ENCODE results near the gene OBP2A. TPM values are rescaled to one million over a fixed set of nuclear protein-coding genes. Genes with fewer than 3 reads are reported as not detected.
"Not testable (repeated sequence)": the region's sequence is repeated elsewhere in the genome, so short reads cannot be mapped to it uniquely, and the experiment has no call there.

Gene OBP2A
- total and polyA plus RNA-seq, 4 donors = not detected

GRCh38 chr9:135508211-135508820 lies 37.6 kb upstream of the OBP2A start:
- 81 to 84% methylated on average over 9 of the region's 9 CpGs for WGBS, 2 donors
- intact Hi-C loops (cut with DNase I) = no loop called here
- H3K27me3 ChIP-seq (ENCODE audit: control insufficient read depth in 1 of 2, insufficient read depth in 2 of 2, low read length in 1 of 2) = no peaks in the 10 kb centered on the region
- ATAC-seq (ENCODE audit: low FRiP score) = no peak
- peaks cover 6% of the 10 kb centered on the region for H3K9me3 ChIP-seq (ENCODE audit: control insufficient read depth, low read length)
- no peak overlapping the region for H3K4me3 ChIP-seq (ENCODE audit: low read length in 2 of 2)
- H3K36me3 ChIP-seq (ENCODE audit: control insufficient read depth in 1 of 2, insufficient read depth in 2 of 2, low read length in 1 of 2) = peaks cover 0 to 5% of the 10 kb centered on the region in 2 donors
- H3K27ac ChIP-seq (ENCODE audit: low read depth in 1 of 2, low read length in 2 of 2) = no peak overlapping the region
- no peak for DNase-seq
- no peaks in the 10 kb centered on the region for H3K4me1 ChIP-seq (ENCODE audit: control insufficient read depth in 1 of 2, insufficient read depth in 2 of 2, low read length in 2 of 2)

DNA sequence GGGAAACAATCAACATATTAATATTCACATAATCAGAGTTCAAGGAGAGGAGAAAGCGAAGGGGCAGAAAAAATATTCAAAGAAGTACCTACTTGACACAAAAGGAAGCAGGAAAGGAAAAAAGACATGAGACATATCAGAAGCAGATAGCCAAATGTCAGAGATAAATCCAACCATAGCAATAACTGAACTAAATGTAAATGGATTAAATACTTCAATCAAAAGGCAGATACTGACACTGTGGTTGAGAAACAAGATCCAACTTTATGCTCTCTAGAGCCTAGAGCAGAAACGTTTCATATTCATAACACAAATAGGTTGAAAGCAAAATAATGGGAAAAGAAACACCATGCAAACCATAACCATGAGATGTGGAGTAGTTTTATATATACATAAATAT lies 36.5 kb upstream of the OBP2A start:
- Histone ChIP-seq H3K4me1 (ENCODE audit: control insufficient read depth in 1 of 2, insufficient read depth in 2 of 2, low read length in 2 of 2) (no peaks in the 10 kb centered on the region), H3K27me3 (ENCODE audit: control insufficient read depth in 1 of 2, insufficient read depth in 2 of 2, low read length in 1 of 2) (no peaks in the 10 kb centered on the region), H3K27ac (ENCODE audit: low read depth in 1 of 2, low read length in 2 of 2) (no peak overlapping the region), H3K36me3 (ENCODE audit: control insufficient read depth in 1 of 2, insufficient read depth in 2 of 2, low read length in 1 of 2) (no peaks in the 10 kb centered on the region), H3K4me3 (ENCODE audit: low read length in 2 of 2) (no peak overlapping the region), H3K9me3 (ENCODE audit: control insufficient read depth, low read length) (peaks cover 6% of the 10 kb centered on the region)
- 82 to 87% methylated on average over 2 of the region's 2 CpGs for WGBS, 2 donors
- ATAC-seq (ENCODE audit: low FRiP score) = no peak
- intact Hi-C loops (cut with DNase I) = no loop called here
- DNase-seq = no peak

DNA sequence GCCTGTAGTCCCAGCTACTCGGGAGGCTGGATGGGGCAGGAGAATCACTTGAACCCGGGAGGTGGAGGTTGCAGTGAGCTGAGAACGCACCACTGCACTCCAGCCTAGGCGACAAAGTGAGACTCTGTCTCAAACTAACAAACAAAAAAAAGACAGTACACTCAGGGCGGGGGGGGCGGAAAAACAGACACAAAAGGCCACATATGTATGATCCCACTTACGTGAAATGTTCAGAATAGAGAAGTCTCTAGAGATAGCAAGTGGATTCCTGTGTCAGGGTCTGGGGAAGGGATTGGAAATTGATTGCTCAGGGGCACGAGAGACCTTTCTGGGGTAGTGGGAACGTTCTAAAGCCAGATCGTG lies 33.7 kb upstream of the OBP2A start:
- DNase-seq (no peak), ATAC-seq (ENCODE audit: low FRiP score) (no peak)
- Histone ChIP-seq H3K27ac (ENCODE audit: low read depth in 1 of 2, low read length in 2 of 2) (no peak overlapping the region), H3K36me3 (ENCODE audit: control insufficient read depth in 1 of 2, insufficient read depth in 2 of 2, low read length in 1 of 2) (no peaks in the 10 kb centered on the region), H3K9me3 (ENCODE audit: control insufficient read depth, low read length) (peaks cover 6% of the 10 kb centered on the region), H3K27me3 (ENCODE audit: control insufficient read depth in 1 of 2, insufficient read depth in 2 of 2, low read length in 1 of 2) (no peaks in the 10 kb centered on the region), H3K4me3 (ENCODE audit: low read length in 2 of 2) (no peak overlapping the region), H3K4me1 (ENCODE audit: control insufficient read depth in 1 of 2, insufficient read depth in 2 of 2, low read length in 2 of 2) (no peaks in the 10 kb centered on the region)
- intact Hi-C loops (cut with DNase I) = no loop called here
- 75% methylated on average over 10 of the region's 10 CpGs for WGBS, 2 donors

- Histone ChIP-seq H3K27ac (ENCODE audit: low read depth in 1 of 2, low read length in 2 of 2) (no peak overlapping the region), H3K4me3 (ENCODE audit: low read length in 2 of 2) (no peak overlapping the region), H3K4me1 (ENCODE audit: control insufficient read depth in 1 of 2, insufficient read depth in 2 of 2, low read length in 2 of 2) (no peaks in the 10 kb centered on the region), H3K36me3 (ENCODE audit: control insufficient read depth in 1 of 2, insufficient read depth in 2 of 2, low read length in 1 of 2) (no peaks in the 10 kb centered on the region), H3K9me3 (ENCODE audit: control insufficient read depth, low read length) (peaks cover 6% of the 10 kb centered on the region), H3K27me3 (ENCODE audit: control insufficient read depth in 1 of 2, insufficient read depth in 2 of 2, low read length in 1 of 2) (no peaks in the 10 kb centered on the region)
- no peak for ATAC-seq (ENCODE audit: low FRiP score)
- intact Hi-C loops (cut with DNase I) = no loop called here
- WGBS, 2 donors = 31 to 35% methylated on average over 7 of the region's 7 CpGs
- DNase-seq = no peak
These were observed 33.0 kb upstream of the OBP2A start for GRCh38 chr9:135512904-135513303.

GRCh38 chr9:135513351-135513846 lies 32.5 kb upstream of the OBP2A start:
- no peak overlapping the region for H3K4me3 ChIP-seq (ENCODE audit: low read length in 2 of 2)
- DNase-seq = no peak
- peaks cover 5% of the 10 kb centered on the region for H3K9me3 ChIP-seq (ENCODE audit: control insufficient read depth, low read length)
- H3K36me3 ChIP-seq (ENCODE audit: control insufficient read depth in 1 of 2, insufficient read depth in 2 of 2, low read length in 1 of 2) = no peaks in the 10 kb centered on the region
- no peaks in the 10 kb centered on the region for H3K27me3 ChIP-seq (ENCODE audit: control insufficient read depth in 1 of 2, insufficient read depth in 2 of 2, low read length in 1 of 2)
- no peak overlapping the region for H3K27ac ChIP-seq (ENCODE audit: low read depth in 1 of 2, low read length in 2 of 2)
- intact Hi-C loops (cut with DNase I) = no loop called here
- 77 to 84% methylated on average over 19 of the region's 19 CpGs for WGBS, 2 donors
- H3K4me1 ChIP-seq (ENCODE audit: control insufficient read depth in 1 of 2, insufficient read depth in 2 of 2, low read length in 2 of 2) = no peaks in the 10 kb centered on the region
- ATAC-seq (ENCODE audit: low FRiP score) = peak; percentile 50

DNA sequence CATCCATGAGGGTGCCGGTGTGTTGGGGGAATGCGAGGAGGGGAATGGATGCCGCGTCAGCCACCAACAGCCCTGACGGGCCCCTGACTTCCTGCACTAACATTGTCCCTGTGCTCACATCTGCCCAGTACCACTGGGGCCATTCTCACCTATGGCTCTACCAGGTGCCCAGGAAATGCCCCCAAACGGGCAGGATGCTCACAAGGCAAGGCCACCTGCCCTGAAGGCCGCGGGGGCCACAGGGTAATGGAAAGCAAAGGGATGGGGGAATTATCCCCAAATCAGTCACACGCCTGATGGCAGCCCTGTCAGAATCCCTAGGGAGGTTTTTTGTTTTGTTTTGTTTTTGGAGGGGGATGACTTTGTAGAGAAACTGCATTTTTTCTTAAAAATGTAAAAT lies 32.0 kb upstream of the OBP2A start:
- H3K9me3 ChIP-seq (ENCODE audit: control insufficient read depth, low read length); H3K27me3 ChIP-seq (ENCODE audit: control insufficient read depth in 1 of 2, insufficient read depth in 2 of 2, low read length in 1 of 2); H3K36me3 ChIP-seq (ENCODE audit: control insufficient read depth in 1 of 2, insufficient read depth in 2 of 2, low read length in 1 of 2); H3K4me1 ChIP-seq (ENCODE audit: control insufficient read depth in 1 of 2, insufficient read depth in 2 of 2, low read length in 2 of 2); ATAC-seq (ENCODE audit: low FRiP score); DNase-seq; intact Hi-C loops (cut with DNase I); H3K27ac ChIP-seq (ENCODE audit: low read depth in 1 of 2, low read length in 2 of 2); H3K4me3 ChIP-seq (ENCODE audit: low read length in 2 of 2): not testable (repeated sequence)
- 76 to 81% methylated on average over 9 of the region's 9 CpGs for WGBS, 2 donors

- WGBS, 2 donors = 79 to 80% methylated on average over 14 to 17 of the region's 17 CpGs
- intact Hi-C loops (cut with DNase I) = no loop called here
- Histone ChIP-seq H3K4me3 (ENCODE audit: low read length in 2 of 2) (no peak overlapping the region), H3K4me1 (ENCODE audit: control insufficient read depth in 1 of 2, insufficient read depth in 2 of 2, low read length in 2 of 2) (no peaks in the 10 kb centered on the region), H3K36me3 (ENCODE audit: control insufficient read depth in 1 of 2, insufficient read depth in 2 of 2, low read length in 1 of 2) (no peaks in the 10 kb centered on the region), H3K9me3 (ENCODE audit: control insufficient read depth, low read length) (no peaks in the 10 kb centered on the region), H3K27me3 (ENCODE audit: control insufficient read depth in 1 of 2, insufficient read depth in 2 of 2, low read length in 1 of 2) (no peaks in the 10 kb centered on the region), H3K27ac (ENCODE audit: low read depth in 1 of 2, low read length in 2 of 2) (no peak overlapping the region)
- ATAC-seq (ENCODE audit: low FRiP score) (no peak), DNase-seq (peak in 1 of 2 donors; percentile 43)
These were observed 31.4 kb upstream of the OBP2A start for GRCh38 chr9:135514342-135515082.

DNA sequence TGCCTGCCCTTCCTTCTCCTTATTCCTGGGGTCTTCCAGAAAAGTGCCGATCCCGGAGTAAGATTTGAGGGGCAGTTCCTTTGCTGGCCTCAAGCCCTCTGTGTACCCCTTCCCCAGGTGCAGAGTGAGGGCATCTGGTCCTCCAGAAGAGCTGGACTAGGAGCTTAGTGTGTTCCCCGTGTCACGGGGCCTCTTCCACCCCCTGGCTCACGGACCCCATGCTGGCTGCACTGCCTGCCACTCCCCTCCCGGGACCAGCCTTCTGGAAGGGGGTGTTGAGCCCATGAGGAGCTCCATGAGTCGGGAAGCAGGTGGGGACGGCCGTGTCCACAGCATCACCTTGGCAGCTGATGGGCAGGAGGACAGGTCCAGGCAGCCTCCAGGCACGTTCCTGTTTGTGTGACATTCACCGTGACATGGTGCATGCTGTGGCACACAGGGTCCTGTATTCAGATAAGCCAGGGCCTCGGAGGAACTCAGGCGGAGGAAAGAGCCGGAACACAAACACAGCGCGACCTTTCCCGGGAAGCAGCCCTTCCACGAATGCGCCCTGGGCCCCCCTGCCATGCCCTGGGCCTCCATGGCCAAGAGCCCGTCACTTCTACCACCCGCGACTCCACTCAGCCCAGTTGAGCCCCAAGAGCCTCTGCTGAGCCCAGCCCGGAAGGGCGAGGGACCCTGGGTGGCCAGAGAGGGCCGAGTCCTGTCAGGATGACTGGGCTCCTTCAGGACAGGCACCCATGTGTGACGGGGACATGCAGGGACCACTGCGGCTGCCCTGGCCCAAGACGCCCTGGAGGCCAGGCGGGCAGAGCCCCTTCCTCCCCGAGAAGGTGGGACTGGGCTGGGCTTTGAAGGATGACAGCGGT lies 30.6 kb upstream of the OBP2A start:
- intact Hi-C loops (cut with DNase I) = no loop called here
- H3K9me3 ChIP-seq (ENCODE audit: control insufficient read depth, low read length) = no peaks in the 10 kb centered on the region
- no peaks in the 10 kb centered on the region for H3K27me3 ChIP-seq (ENCODE audit: control insufficient read depth in 1 of 2, insufficient read depth in 2 of 2, low read length in 1 of 2)
- 77 to 84% methylated on average over 31 of the region's 31 CpGs for WGBS, 2 donors
- H3K4me1 ChIP-seq (ENCODE audit: control insufficient read depth in 1 of 2, insufficient read depth in 2 of 2, low read length in 2 of 2) = no peaks in the 10 kb centered on the region
- H3K27ac ChIP-seq (ENCODE audit: low read depth in 1 of 2, low read length in 2 of 2) = no peak overlapping the region
- DNase-seq (peak in 1 of 2 donors; percentile 56), ATAC-seq (ENCODE audit: low FRiP score) (no peak)
- H3K4me3 ChIP-seq (ENCODE audit: low read length in 2 of 2) = no peak overlapping the region
- no peaks in the 10 kb centered on the region for H3K36me3 ChIP-seq (ENCODE audit: control insufficient read depth in 1 of 2, insufficient read depth in 2 of 2, low read length in 1 of 2)

Measured in aorta (tissue), 5 donors.